ENCODE measurements around the gene DACT3.
A peak's percentile ranks its signal among the peaks of the same experiment; 100 is the strongest.

The DACT3 gene

DNA sequence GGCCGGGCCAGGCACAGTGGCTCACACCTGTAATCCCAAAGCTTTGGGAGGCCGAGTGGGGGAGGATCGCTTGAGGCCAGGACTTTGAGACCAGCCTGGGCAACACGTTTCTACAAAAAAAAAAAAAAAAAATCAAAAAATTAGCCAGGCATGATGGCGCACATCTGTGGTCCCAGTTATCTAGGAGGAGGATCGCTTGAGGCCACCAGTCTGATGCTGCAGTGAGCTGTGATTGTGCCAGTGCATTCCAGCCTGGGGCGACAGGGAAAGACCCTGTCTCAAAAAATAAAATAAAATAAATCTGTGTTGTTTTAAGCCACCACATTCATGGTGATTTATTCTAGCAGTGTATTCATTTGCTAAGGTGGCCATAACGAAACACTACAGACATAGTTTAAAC, 4.1 kb upstream of the DACT3 start:
- DNase-seq (ENCODE audit: low spot score), result no peak

DNA sequence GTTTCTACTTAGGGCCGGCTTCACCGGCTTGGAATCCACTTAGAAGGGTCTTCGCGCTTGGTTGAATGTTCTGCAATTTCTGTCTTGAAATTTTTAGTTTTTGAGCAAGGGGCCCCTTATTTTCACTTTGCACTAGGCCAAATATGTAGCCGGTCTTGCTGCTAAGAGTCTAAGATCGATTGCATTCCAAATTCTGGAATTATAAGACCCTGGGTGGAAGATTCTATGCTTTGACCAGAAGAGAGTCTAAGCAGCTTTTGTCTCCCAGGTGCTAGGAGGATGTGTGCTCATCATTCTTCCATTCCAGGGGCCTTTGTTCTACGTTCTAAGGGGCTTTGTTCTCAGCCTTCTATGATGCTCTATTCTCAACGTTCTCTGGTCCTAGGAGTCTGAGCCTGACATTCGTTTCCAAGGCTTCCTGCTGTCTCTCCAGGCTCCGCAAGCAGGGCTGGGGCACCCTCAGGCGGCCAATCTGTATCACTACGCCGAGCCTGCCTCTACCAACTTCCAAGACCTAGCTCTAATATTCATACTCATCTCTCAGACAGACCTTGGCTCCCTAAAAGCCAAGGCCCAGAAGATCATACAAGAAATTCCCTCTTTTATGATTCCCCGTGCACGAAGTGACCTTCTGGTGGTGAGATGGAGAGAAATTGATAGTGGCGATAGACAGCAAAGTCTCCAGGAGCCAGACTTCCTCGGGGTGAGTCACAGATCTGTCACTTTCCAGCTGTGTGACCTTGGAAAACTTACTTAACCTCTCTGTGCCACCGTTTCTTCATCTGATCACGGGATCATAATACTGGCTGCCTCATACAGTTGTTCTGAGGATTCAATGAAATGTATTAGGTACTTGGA, 982 bp upstream of the DACT3 start:
- peak; percentile 87 for DNase-seq (ENCODE audit: low spot score)

- no peak for DNase-seq (ENCODE audit: low spot score)
Observed at GRCh38 chr19:46660551-46661019, 397 bp downstream of the DACT3 start.

- peak; percentile 41 for DNase-seq (ENCODE audit: low spot score)
Observed at GRCh38 chr19:46660008-46660517, 919 bp downstream of the DACT3 start.

- no peak for DNase-seq (ENCODE audit: low spot score)
Observed at GRCh38 chr19:46659151-46660007, 1.6 kb downstream of the DACT3 start.

- no peak for DNase-seq (ENCODE audit: low spot score)
Observed at GRCh38 chr19:46656541-46656940, 4.4 kb downstream of the DACT3 start.

DNA sequence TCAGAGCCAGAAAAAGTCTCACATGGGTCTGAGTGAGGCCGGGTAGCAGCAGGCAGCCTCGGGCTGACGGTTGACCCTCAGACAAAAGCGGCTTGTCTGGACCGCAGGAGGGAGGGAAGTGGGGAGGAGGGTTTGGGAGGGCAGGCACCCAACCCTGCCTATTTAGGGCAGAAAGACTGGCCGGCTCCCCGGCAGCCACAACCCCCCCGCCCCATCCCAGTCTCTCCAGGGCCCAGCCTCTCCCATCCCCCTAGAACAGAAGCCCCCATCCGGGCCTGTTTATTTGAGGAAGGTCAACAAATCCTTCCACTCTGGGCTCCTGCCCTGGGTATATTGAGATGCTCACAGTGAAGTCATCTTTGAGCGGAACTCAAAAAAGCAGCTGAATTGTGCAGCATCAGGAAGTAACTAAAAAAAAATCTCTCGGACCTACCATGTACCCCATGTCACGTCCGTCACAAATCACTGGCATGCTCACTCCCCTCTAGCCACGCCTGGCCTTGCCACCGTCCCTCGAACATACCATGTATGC, 6.3 kb downstream of the DACT3 start:
- no peak for DNase-seq (ENCODE audit: low spot score)

GRCh38 chr19:46650445-46650844, 10.5 kb downstream of the DACT3 start:
- DNase-seq (ENCODE audit: low spot score), result no peak

GRCh38 chr19:46648961-46649960, 11.7 kb downstream of the DACT3 start:
- no peak for DNase-seq (ENCODE audit: low spot score)

DNA sequence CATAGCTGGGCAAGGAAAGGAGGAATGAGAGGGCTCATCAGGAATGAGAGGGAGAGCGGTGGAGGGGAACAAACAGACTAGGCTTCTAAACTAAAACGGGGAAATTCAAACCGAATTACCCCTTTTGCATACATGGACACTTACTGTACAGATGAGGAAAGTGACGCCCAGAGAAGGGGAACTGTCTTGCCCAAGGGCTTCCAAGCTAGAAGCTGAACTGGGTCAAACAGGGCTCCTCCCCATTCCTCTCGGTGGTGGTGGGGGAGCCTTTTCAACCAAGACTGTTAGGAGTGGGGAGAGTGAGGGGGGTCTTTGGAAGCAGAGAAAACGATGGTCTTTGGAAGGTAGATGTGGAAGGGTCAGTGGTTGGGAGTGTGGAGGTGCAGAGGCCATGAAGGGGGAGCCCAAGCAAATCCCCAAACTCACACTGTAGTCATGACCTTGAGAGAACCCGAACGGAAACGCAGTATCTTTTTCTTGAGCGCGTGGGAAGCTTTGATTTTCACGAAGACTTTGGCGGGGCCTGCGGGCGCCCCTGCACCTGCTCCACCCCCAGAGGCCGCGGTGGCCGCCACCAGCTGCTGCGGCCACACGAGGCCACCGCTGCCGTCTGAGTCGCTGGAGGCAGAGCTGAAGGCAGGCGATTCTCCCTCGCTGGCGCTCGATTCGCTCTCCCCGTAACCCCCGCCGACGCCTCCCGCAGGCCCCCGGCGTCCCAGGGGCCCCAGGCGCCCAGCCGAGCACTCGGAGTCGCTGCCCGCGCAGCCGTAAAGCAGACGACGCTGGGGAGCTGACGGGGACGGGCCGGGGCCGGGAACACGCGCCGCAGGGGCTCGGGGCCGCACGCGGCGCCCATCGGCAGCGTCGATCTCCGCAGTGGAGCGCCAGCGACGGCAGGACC, 12.7 kb downstream of the DACT3 start:
- no peak for DNase-seq (ENCODE audit: low spot score)

- no peak for DNase-seq (ENCODE audit: low spot score)
Observed at GRCh38 chr19:46646402-46646801, 14.6 kb downstream of the DACT3 start.

GRCh38 chr19:46644720-46645119, 16.3 kb downstream of the DACT3 start:
- DNase-seq (ENCODE audit: low spot score), result no peak

- no peak for DNase-seq (ENCODE audit: low spot score)
Observed at GRCh38 chr19:46640656-46641055, 20.3 kb downstream of the DACT3 start.

GRCh38 chr19:46639358-46640182, 21.4 kb downstream of the DACT3 start:
- no peak for DNase-seq (ENCODE audit: low spot score)

- DNase-seq (ENCODE audit: low spot score), result no peak
Observed at GRCh38 chr19:46637224-46637623, 23.8 kb downstream of the DACT3 start.

DNA sequence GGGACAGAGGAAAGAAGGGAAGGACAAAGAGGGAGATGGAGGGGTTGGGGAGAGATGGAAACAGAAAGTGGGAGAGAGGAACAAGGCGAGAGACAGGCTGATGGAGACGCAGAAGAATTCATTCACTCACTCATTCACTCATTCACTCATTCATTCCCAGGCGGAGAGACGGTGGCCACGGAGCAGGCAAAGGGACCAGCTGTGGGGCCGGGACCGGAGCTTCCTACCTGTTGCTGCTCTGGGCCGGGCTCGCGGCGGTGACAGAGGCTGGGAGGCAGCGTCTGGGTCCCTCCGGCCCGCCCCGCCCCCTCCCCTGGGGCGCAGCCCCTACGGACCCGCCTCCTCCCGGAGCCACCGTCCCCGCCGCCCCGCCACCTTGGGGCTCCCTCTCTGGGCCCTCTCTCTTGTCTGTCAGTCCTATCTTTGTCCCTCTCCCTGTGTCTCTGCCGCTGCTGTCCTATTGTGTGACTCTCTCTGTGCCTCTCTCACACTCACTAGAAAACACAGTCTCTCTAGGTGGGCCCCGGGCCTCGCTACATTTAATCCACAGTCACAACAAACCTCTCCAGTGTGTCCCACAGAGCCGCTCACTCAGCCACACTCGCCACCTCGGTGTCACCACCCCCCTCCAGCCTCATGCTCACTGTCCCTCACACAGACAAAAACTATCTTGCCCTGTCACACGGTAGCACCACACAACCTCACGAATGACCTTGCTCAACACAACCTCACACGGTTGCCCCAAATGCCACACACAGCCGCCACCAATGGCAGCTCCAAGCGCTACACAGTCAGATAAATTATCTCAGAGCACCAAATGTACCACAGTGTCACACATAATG, 24.8 kb downstream of the DACT3 start, which contains the start of gene GNG8:
TSS of gene GNG8 (minus strand) at position 283 of the 842 bp plus-strand sequence. CDS start 1,520 bp downstream, outside the sequence.
- DNase-seq (ENCODE audit: low spot score), result peak; percentile 43

DNA sequence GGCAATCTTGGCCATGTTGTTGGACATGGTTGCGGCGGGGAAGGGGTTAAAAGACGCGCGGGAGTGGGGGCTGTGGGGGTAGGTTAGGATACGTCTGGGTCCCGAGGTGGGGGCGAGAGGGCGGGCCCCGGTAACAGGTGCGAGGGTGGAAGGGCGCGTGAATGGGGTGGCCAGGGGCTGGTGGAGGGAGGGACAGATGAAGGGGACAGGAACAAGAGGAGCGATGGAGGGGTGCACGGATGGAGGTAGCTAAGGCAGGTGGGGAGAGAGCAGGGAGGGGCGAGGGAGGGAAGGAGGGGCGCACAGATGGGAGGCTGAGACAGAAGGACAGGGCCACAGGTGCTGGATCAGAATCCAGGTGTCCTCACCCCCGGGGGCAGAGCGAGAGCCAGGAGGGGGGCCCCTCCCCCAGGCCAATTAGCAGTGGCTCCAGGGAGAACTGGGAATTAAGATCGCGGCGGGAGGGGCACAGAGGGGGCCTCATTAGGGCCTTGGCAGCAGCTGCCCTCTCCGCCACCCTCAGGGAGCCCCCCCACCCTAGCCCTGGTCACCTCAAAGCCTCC, 26.2 kb downstream of the DACT3 start:
- DNase-seq (ENCODE audit: low spot score), result no peak
